GM12878 (cell line): ENCODE measurements around the gene AKAP12.

Source experiments
- CTCF ChIP-seq, 3 experiments: IDR thresholded peaks in 2 of 3; conservative IDR thresholded peaks in 1 of 3; 2 replicates each; pipeline ENCODE4 v1.5.1; 2011; ENCODE audit warnings: low read depth in 3 of 3, low read length in 3 of 3, mild to moderate bottlenecking in 3 of 3, control low read depth in 2 of 3, moderate library complexity in 2 of 3, inconsistent platforms in 1 of 3, mixed read lengths in 1 of 3; ENCODE audit not compliant: control insufficient read depth in 2 of 3, insufficient read depth in 1 of 3; ENCODE audit errors: extremely low read depth in 1 of 3
- JUND ChIP-seq: IDR thresholded peaks from 2 replicates; pipeline ENCODE4 v1.6.1; 2012; ENCODE audit warnings: low read depth, mild to moderate bottlenecking, low read length, improper control_type of control experiment, moderate library complexity
- NRF1 ChIP-seq: conservative IDR thresholded peaks from 2 replicates; pipeline ENCODE4 v1.6.1; 2011; ENCODE audit warnings: mild to moderate bottlenecking, low read depth, low read length, improper control_type of control experiment
- POLR2AphosphoS5 ChIP-seq: IDR thresholded peaks from 2 replicates; pipeline ENCODE4 v1.6.1; 2011; ENCODE audit warnings: mild to moderate bottlenecking, low read length, inconsistent platforms
- SMAD1 ChIP-seq: fragments of 450-650 bp; IDR thresholded peaks from 2 replicates; pipeline ENCODE4 v1.6.1; 2018; ENCODE audit warnings: mild to moderate bottlenecking, low read depth; ENCODE audit not compliant: partially characterized antibody
- SMAD5 ChIP-seq: IDR thresholded peaks from 2 replicates; pipeline ENCODE4 v1.6.1; 2016; ENCODE audit warnings: antibody characterized with exemption, low read depth

GRCh38 chr6:151388236-151388635, 148.5 kb downstream of the AKAP12 start:
- TF ChIP-seq SMAD5: no peak
- TF ChIP-seq SMAD1: no peak
- TF ChIP-seq CTCF (IDR thresholded peaks at IDR 0.05 in 2 of 3, conservative IDR thresholded peaks at IDR 0.05 in 1 of 3; ENCODE audit: control insufficient read depth in 2 of 3, extremely low read depth in 1 of 3, insufficient read depth in 1 of 3, low read depth in 3 of 3, low read length in 3 of 3): no peak
- TF ChIP-seq NRF1: no peak
- no peak for TF ChIP-seq JUND
- TF ChIP-seq POLR2AphosphoS5: no peak
